H1 (cell line): ENCODE measurements around the gene TNNT1. TPM values are rescaled to one million over a fixed set of nuclear protein-coding genes. Genes with fewer than 3 reads are reported as not detected.

ENCODE experiments used
- CTCF ChIA-PET: fragments of 300-600 bp; sonication (Branson Sonifier 250); formaldehyde crosslinking; loops from one replicate; lab custom pipeline; 2021; ENCODE audit not compliant: partially characterized antibody; lab: Charles Lee
- POLR2A ChIA-PET: fragments of 300-600 bp; sonication (Branson Sonifier 250); formaldehyde crosslinking; loops from one replicate; lab custom pipeline; 2021; ENCODE audit warnings: inconsistent platforms; ENCODE audit not compliant: partially characterized antibody; lab: Charles Lee
- DNase-seq, 2 experiments: peaks; one replicate each; pipeline versions ENCODE4 v3.0.0 to v3.0.0-alpha.2; 2010 to 2022; ENCODE audit warnings: low spot score in 2 of 2, low read depth in 1 of 2, mixed read lengths in 1 of 2
- FAIRE-seq: peaks from 2 replicates; lab custom pipeline; 2011; peaks lifted over from hg19 to GRCh38; lab: Jason Lieb, UNC
- H2AFZ ChIP-seq: 2 replicates; pipeline ENCODE4 v1.8.1; 2012; ENCODE audit warnings: low read length, inconsistent platforms
- H2AK5ac ChIP-seq: 2 replicates; pipeline ENCODE4 v1.6.1; 2013; ENCODE audit warnings: low read depth, low read length
- H2BK120ac ChIP-seq: replicated peaks from 2 replicates; pipeline ENCODE3; 2013; ENCODE audit warnings: low read depth, low read length, inconsistent platforms
- H2BK12ac ChIP-seq: 2 replicates; pipeline ENCODE4 v1.6.1; 2013; ENCODE audit warnings: low read depth, low read length
- H2BK15ac ChIP-seq: 2 replicates; pipeline ENCODE4 v1.6.1; 2013; ENCODE audit warnings: low read length
- H2BK20ac ChIP-seq: 2 replicates; pipeline ENCODE4 v1.6.1; 2013; ENCODE audit warnings: low read length
- H2BK5ac ChIP-seq: 2 replicates; pipeline ENCODE4 v1.6.1; 2013; ENCODE audit warnings: low read depth, low read length
- H3K14ac ChIP-seq: 2 replicates; pipeline ENCODE4 v1.6.1; 2013; ENCODE audit warnings: inconsistent platforms; ENCODE audit not compliant: insufficient read length
- H3K18ac ChIP-seq: 2 replicates; pipeline ENCODE4 v1.6.1; 2013; ENCODE audit warnings: low read length; ENCODE audit errors: extremely low read depth
- H3K23ac ChIP-seq: 2 replicates; pipeline ENCODE4 v1.6.1; 2013; ENCODE audit warnings: inconsistent platforms; ENCODE audit not compliant: insufficient read length
- H3K23me2 ChIP-seq: 2 replicates; pipeline ENCODE4 v1.6.1; 2013; ENCODE audit warnings: low read depth, low read length
- H3K27ac ChIP-seq: 2 replicates; pipeline ENCODE4 v1.6.1; 2011; ENCODE audit warnings: low read depth, low read length, inconsistent platforms
- H3K27me3 ChIP-seq, 4 experiments: replicated peaks in 1 of 4; 1 replicate in 1 of 4; 2 replicates in 3 of 4; pipeline versions ENCODE4 v1.6.1 to v1.8.1; 2011 to 2013; ENCODE audit warnings: low read length in 3 of 4, mild to moderate bottlenecking in 3 of 4, inconsistent platforms in 2 of 4, mixed read lengths in 2 of 4, moderate library complexity in 1 of 4; ENCODE audit not compliant: control insufficient read depth in 3 of 4, insufficient read depth in 3 of 4; ENCODE audit errors: extremely low read depth in 1 of 4
- H3K36me3 ChIP-seq, 4 experiments: 2 replicates each; pipeline versions ENCODE4 v1.6.1 to v1.8.1; 2011 to 2013; ENCODE audit warnings: mild to moderate bottlenecking in 4 of 4, low read length in 3 of 4, moderate library complexity in 2 of 4, control low read depth in 1 of 4, inconsistent platforms in 1 of 4; ENCODE audit not compliant: insufficient read depth in 4 of 4, control insufficient read depth in 2 of 4
- H3K4ac ChIP-seq: replicated peaks from 2 replicates; pipeline ENCODE3; 2013; ENCODE audit warnings: low read length, low read depth, mixed read lengths, inconsistent platforms; ENCODE audit not compliant: insufficient read length
- H3K4me1 ChIP-seq, 4 experiments: replicated peaks in 1 of 4; 1 replicate in 1 of 4; 2 replicates in 3 of 4; pipeline versions ENCODE4 v1.6.1 to v1.8.1; 2011 to 2013; ENCODE audit warnings: low read length in 3 of 4, inconsistent platforms in 2 of 4, mixed read lengths in 1 of 4; ENCODE audit not compliant: insufficient read depth in 4 of 4, control insufficient read depth in 3 of 4
- H3K4me2 ChIP-seq, 2 experiments: 2 replicates each; pipeline versions ENCODE4 v1.6.1 to v1.8.1; 2011 to 2013; ENCODE audit warnings: low read depth in 2 of 2, low read length in 2 of 2, control low read depth in 1 of 2, inconsistent platforms in 1 of 2, mild to moderate bottlenecking in 1 of 2; ENCODE audit not compliant: insufficient read depth in 1 of 2
- H3K4me3 ChIP-seq, 4 experiments: fragments of 200-600, 300-600 bp in 1 of 4; sonication (generic), shearing (Covaris generic), sonication (Bioruptor Twin) in 1 of 4; 2 replicates each; pipeline versions ENCODE4 v1.5.1 to v1.8.1; 2011 to 2016; ENCODE audit warnings: low read length in 4 of 4, low read depth in 3 of 4, control low read depth in 2 of 4, inconsistent platforms in 2 of 4, mild to moderate bottlenecking in 2 of 4, mixed read lengths in 1 of 4, moderate library complexity in 1 of 4; ENCODE audit not compliant: insufficient read depth in 2 of 4; ENCODE audit errors: extremely low read depth in 1 of 4
- H3K56ac ChIP-seq: replicated peaks from 2 replicates; pipeline ENCODE3; 2013; ENCODE audit warnings: low read depth, mild to moderate bottlenecking, mixed read lengths, low read length, inconsistent platforms; ENCODE audit not compliant: insufficient read length
- H3K79me1 ChIP-seq: 2 replicates; pipeline ENCODE4 v1.6.1; 2013; ENCODE audit warnings: low read depth, low read length, control low read depth
- H3K79me2 ChIP-seq, 2 experiments: 2 replicates each; pipeline versions ENCODE4 v1.6.1 to v1.8.1; 2012 to 2013; ENCODE audit warnings: low read length in 2 of 2, mild to moderate bottlenecking in 2 of 2, inconsistent platforms in 1 of 2; ENCODE audit not compliant: insufficient read depth in 2 of 2, control insufficient read depth in 1 of 2
- H3K9ac ChIP-seq, 4 experiments: replicated peaks in 1 of 4; 1 replicate in 1 of 4; 2 replicates in 3 of 4; pipeline versions ENCODE4 v1.6.1 to v1.8.1; 2011 to 2013; ENCODE audit warnings: low read depth in 3 of 4, low read length in 3 of 4, control low read depth in 2 of 4, mild to moderate bottlenecking in 2 of 4, moderate library complexity in 2 of 4, inconsistent platforms in 1 of 4; ENCODE audit errors: extremely low read depth in 1 of 4
- H3K9me3 ChIP-seq, 2 experiments: 2 replicates each; pipeline versions ENCODE4 v1.6.1 to v1.8.1; 2012 to 2013; ENCODE audit warnings: mild to moderate bottlenecking in 2 of 2, moderate library complexity in 2 of 2, control low read depth in 1 of 2, inconsistent platforms in 1 of 2, low read depth in 1 of 2, low read length in 1 of 2, mixed read lengths in 1 of 2; ENCODE audit not compliant: insufficient read depth in 2 of 2
- H4K20me1 ChIP-seq, 2 experiments: replicated peaks in 1 of 2; 2 replicates each; pipeline versions ENCODE3 to v1.8.1; 2011 to 2013; ENCODE audit warnings: inconsistent platforms in 2 of 2, low read length in 2 of 2, mild to moderate bottlenecking in 1 of 2; ENCODE audit not compliant: insufficient read depth in 2 of 2, control insufficient read depth in 1 of 2
- H4K5ac ChIP-seq: 2 replicates; pipeline ENCODE4 v1.6.1; 2013; ENCODE audit warnings: low read length, low read depth, mixed read lengths, inconsistent platforms; ENCODE audit not compliant: insufficient read length
- H4K8ac ChIP-seq: 2 replicates; pipeline ENCODE4 v1.8.0; 2013; ENCODE audit warnings: mild to moderate bottlenecking, moderate library complexity, low read length, inconsistent platforms; ENCODE audit not compliant: insufficient read depth; ENCODE audit errors: extremely low read depth
- H4K91ac ChIP-seq: replicated peaks from 2 replicates; pipeline ENCODE3; 2013; ENCODE audit warnings: low read length, mixed read lengths, inconsistent platforms; ENCODE audit not compliant: insufficient read length
- BACH1 ChIP-seq: IDR thresholded peaks from 2 replicates; pipeline ENCODE4 v1.6.1; 2012; ENCODE audit warnings: low read length, improper control_type of control experiment
- CBX8 ChIP-seq: fragments of 300-800, 300-1000 bp; sonication (generic); IDR thresholded peaks from 2 replicates; pipeline ENCODE4 v1.7.1; 2016; ENCODE audit warnings: low read depth, low read length, borderline replicate concordance
- CEBPB ChIP-seq: IDR thresholded peaks from 2 replicates; pipeline ENCODE4 v1.6.1; 2012; ENCODE audit warnings: low read depth, low read length
- CHD2 ChIP-seq: IDR thresholded peaks from 2 replicates; pipeline ENCODE4 v1.6.1; 2012; ENCODE audit warnings: low read length, improper control_type of control experiment
- HDAC2 ChIP-seq, 2 experiments: fragments of 300-600 bp in 1 of 2; sonication (generic) in 1 of 2; IDR thresholded peaks; 2 replicates each; pipeline ENCODE4 v1.6.1; 2011 to 2012; ENCODE audit warnings: low read depth in 2 of 2, low read length in 2 of 2, mild to moderate bottlenecking in 2 of 2, moderate library complexity in 2 of 2, borderline replicate concordance in 1 of 2, inconsistent platforms in 1 of 2
- POLR2AphosphoS5 ChIP-seq: IDR thresholded peaks from 2 replicates; pipeline ENCODE4 v1.6.1; 2011; ENCODE audit warnings: low read depth, low read length
- POU5F1 ChIP-seq: IDR thresholded peaks from 2 replicates; pipeline ENCODE4 v1.6.1; 2011; ENCODE audit warnings: low read depth, mild to moderate bottlenecking, low read length, moderate library complexity
- RBBP5 ChIP-seq: IDR thresholded peaks from 2 replicates; pipeline ENCODE4 v1.7.1; 2012; ENCODE audit warnings: low read depth, mild to moderate bottlenecking, inconsistent platforms, low read length, moderate library complexity, borderline replicate concordance
- RXRA ChIP-seq: IDR thresholded peaks from 2 replicates; pipeline ENCODE4 v1.6.1; 2011; ENCODE audit warnings: low read depth, mild to moderate bottlenecking, low read length, moderate library complexity; ENCODE audit not compliant: insufficient read depth
- SRF ChIP-seq: IDR thresholded peaks from 2 replicates; pipeline ENCODE4 v1.6.1; 2011; ENCODE audit warnings: mild to moderate bottlenecking, low read depth, low read length, moderate library complexity
- SUZ12 ChIP-seq: fragments of 200-600 bp; sonication (generic); IDR thresholded peaks from 2 replicates; pipeline ENCODE4 v1.6.1; 2012; ENCODE audit warnings: mild to moderate bottlenecking, inconsistent platforms, low read length, moderate library complexity, mixed read lengths
- TAF1 ChIP-seq: IDR thresholded peaks from 2 replicates; pipeline ENCODE4 v1.6.1; 2011; ENCODE audit warnings: mild to moderate bottlenecking, low read depth, low read length
- TAF7 ChIP-seq: optimal IDR thresholded peaks from 2 replicates; pipeline ENCODE3; 2011; ENCODE audit warnings: low read depth, mild to moderate bottlenecking, inconsistent platforms, low read length, moderate library complexity, borderline replicate concordance
- TBP ChIP-seq: IDR thresholded peaks from 2 replicates; pipeline ENCODE4 v1.6.1; 2011; ENCODE audit warnings: low read depth, low read length, improper control_type of control experiment
- TEAD4 ChIP-seq: IDR thresholded peaks from 2 replicates; pipeline ENCODE4 v1.6.1; 2012; ENCODE audit warnings: low read depth, low read length, inconsistent platforms, mixed read lengths
- WGBS, 2 experiments: shearing (Covaris generic) in 1 of 2; methylation state at CpG; one replicate each; pipeline versions ENCODE4 v1.1.6 to v1.1.7; 2013 to 2015; ENCODE audit warnings: low lambda C conversion rate in 2 of 2, mixed read lengths in 2 of 2, inconsistent platforms in 1 of 2, low coverage in 1 of 2, missing lambda C conversion rate in 1 of 2; ENCODE audit not compliant: insufficient replicate concordance in 2 of 2, insufficient coverage in 1 of 2, insufficient read length in 1 of 2; ENCODE audit errors: extremely low coverage in 1 of 2, missing lambda C conversion rate in 1 of 2; 5-methylcytosine and 5-hydroxymethylcytosine counted together
- polyA plus RNA-seq, 7 experiments: library from polyadenylated mRNA; depleted of rRNA in 3 of 7; stranded (reverse) in 5 of 7; unstranded in 2 of 7; fragments of >200 nt in 5 of 7; fragments of 200-250 nt in 2 of 7; gene quantifications; 1 replicate in 5 of 7; 2 replicates in 1 of 7; 4 replicates in 1 of 7; pipeline versions ENCODE4 v1.2.1 to v1.2.3, GENCODE V29; 2011 to 2013; ENCODE audit warnings: missing spikeins in 2 of 7, mixed read lengths in 2 of 7
- total RNA-seq: library from RNA; stranded (reverse); fragmentation: NEBNext Ultra II Directional; extraction: Animal tissue kit (Norgen Biotek cat#: 25700); gene quantifications from 2 replicates; pipeline ENCODE4 v1.2.1, GENCODE V29; 2021

TNNT1 gene
- total and polyA plus RNA-seq, 2 of the 8 experiments (the other 6 are each of a cell fraction or from before 2014, with no cell fraction given): 69.6 to 107 TPM

DNA sequence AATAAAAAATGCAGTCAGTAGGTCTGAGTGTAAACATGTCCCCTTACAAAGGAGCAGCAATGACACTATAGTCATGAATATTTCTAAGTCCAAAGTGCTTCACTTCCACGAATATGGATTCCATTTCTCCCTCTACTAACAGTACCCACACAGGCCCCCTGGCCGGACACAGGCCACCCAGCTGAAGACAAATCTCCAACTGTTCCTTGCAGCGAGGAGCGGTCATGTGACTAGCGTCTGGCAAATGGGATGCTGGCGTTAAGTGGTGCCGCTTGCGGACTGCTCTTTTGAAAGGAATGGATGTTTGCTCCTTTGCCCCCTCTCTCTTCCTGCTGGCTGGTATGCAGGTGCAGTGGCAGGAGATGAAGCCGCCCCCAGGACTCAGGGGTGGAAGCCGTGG lies 47.7 kb downstream of the TNNT1 start:
- H2BK120ac ChIP-seq: no peak overlapping the region
- no peak overlapping the region for H2BK15ac ChIP-seq
- 76% methylated on average over 10 of the region's 10 CpGs; no CpG with 5 or more reads in 1 of the 2 experiments for WGBS, 2 experiments
- TF ChIP-seq RXRA (no peak), CHD2 (no peak), POLR2AphosphoS5 (no peak), TEAD4 (no peak), SUZ12 (no peak), TAF1 (no peak), SRF (no peak), TAF7 (no peak), POU5F1 (no peak), CBX8 (no peak), BACH1 (no peak), TBP (no peak), HDAC2 (IDR thresholded peaks at IDR 0.05; ENCODE audit: borderline replicate concordance in 1 of 2, low read depth in 2 of 2, low read length in 2 of 2) (no peak), RBBP5 (no peak), CEBPB (no peak)
- no peak overlapping the region for H3K4me3 ChIP-seq
- H3K27ac ChIP-seq: no peak overlapping the region
- H3K79me2 ChIP-seq: no peaks in the 10 kb centered on the region
- no peak overlapping the region for H2AFZ ChIP-seq
- no peak overlapping the region for H2BK5ac ChIP-seq
- FAIRE-seq (no peak), DNase-seq (no peak)
- no peak overlapping the region for H3K4me2 ChIP-seq
- peaks cover 3% of the 10 kb centered on the region; the same call in 1 of the 2 replicates for H3K79me1 ChIP-seq
- H4K91ac ChIP-seq: no peak overlapping the region
- no peaks in the 10 kb centered on the region for H3K23me2 ChIP-seq
- no peak overlapping the region for H2BK20ac ChIP-seq
- no peak overlapping the region for H3K4ac ChIP-seq
- H3K56ac ChIP-seq: no peak overlapping the region
- H4K5ac ChIP-seq: no peak overlapping the region
- CTCF ChIA-PET: interaction anchor here (0.6 to 3.0 kb wide), 4 partner anchors 12 to 1152 kb away, joined by 3 to 16 read pairs (median 4); partner anchors contain the start of gene DNAAF3
- H2AK5ac ChIP-seq: no peak overlapping the region
- H3K9me3 ChIP-seq: peaks cover 2 to 4% of the 10 kb centered on the region in 2 experiments; a peak in 2 of 4 replicates
- no peak overlapping the region for H3K14ac ChIP-seq
- peaks cover 0 to 2% (median 0%) of the 10 kb centered on the region in 4 experiments; a peak in 1 of 8 replicates for H3K36me3 ChIP-seq
- no peak overlapping the region for H3K9ac ChIP-seq
- peaks cover 0 to 4% (median 1%) of the 10 kb centered on the region in 4 experiments; a peak in 4 of 7 replicates for H3K4me1 ChIP-seq
- H2BK12ac ChIP-seq: no peak overlapping the region
- POLR2A ChIA-PET: interaction anchor here (0.9 kb wide), 1 partner anchor 16 kb away, joined by 3 read pairs; the partner anchor contains the start of gene PPP1R12C
- H4K8ac ChIP-seq: no peak overlapping the region
- H4K20me1 ChIP-seq: peaks cover 15 to 23% of the 10 kb centered on the region in 2 experiments
- H3K18ac ChIP-seq: no peak overlapping the region
- H3K23ac ChIP-seq: no peak overlapping the region
- H3K27me3 ChIP-seq: 0 out of 7 replicates have a peak, but pooled peaks cover 0 to 3% (median 0%) of the 10 kb centered on the region in 4 experiments
